Stimulated activated CD4-positive, alpha-beta T cell treated with anti-CD3 and anti-CD28 coated beads, Interleukin-15, amount 100 ng/mL, for 48 hours (primary cell): ENCODE measurements around the gene HEY2.
"Not testable (repeated sequence)": the region's sequence is repeated elsewhere in the genome, so short reads cannot be mapped to it uniquely, and the experiment has no call there.

Source experiments
- DNase-seq, 2 donors: peaks; one replicate each; pipeline ENCODE4 v3.0.0-alpha.2; 2020; ENCODE audit warnings: low read depth in 2 of 2

HEY2 gene

GRCh38 chr6:125749173-125749864, at the start of gene HEY2:
Gene HEY2, plus strand, starts transcription at chr6:125749632. Its CDS starts 145 bp downstream, at chr6:125749777.
- peak; percentile 59 to 81 for DNase-seq

GRCh38 chr6:125700581-125701353, 48.7 kb upstream of the HEY2 start:
- no peak for DNase-seq

- no peak for DNase-seq
These were observed 48.1 kb upstream of the HEY2 start for GRCh38 chr6:125701354-125701668.

- DNase-seq: not testable (repeated sequence)
These were observed 45.5 kb upstream of the HEY2 start for GRCh38 chr6:125703882-125704281.

- DNase-seq: no peak
These were observed 41.7 kb upstream of the HEY2 start for GRCh38 chr6:125707615-125708243.

- DNase-seq: no peak
These were observed 38.3 kb upstream of the HEY2 start for GRCh38 chr6:125711013-125711675.

GRCh38 chr6:125714441-125715090, 34.9 kb upstream of the HEY2 start:
- DNase-seq: no peak

GRCh38 chr6:125717120-125717731, 32.2 kb upstream of the HEY2 start:
- DNase-seq: no peak

- no peak for DNase-seq
These were observed 31.3 kb upstream of the HEY2 start for GRCh38 chr6:125718109-125718508.

GRCh38 chr6:125722886-125723285, 26.5 kb upstream of the HEY2 start:
- DNase-seq: no peak

GRCh38 chr6:125727216-125727615, 22.2 kb upstream of the HEY2 start:
- DNase-seq: no peak

- DNase-seq: no peak
These were observed 20.7 kb upstream of the HEY2 start for GRCh38 chr6:125728739-125729138.

- no peak for DNase-seq
These were observed 19.4 kb upstream of the HEY2 start for GRCh38 chr6:125729983-125730382.

GRCh38 chr6:125732398-125732797, 17.0 kb upstream of the HEY2 start:
- no peak for DNase-seq

- DNase-seq: no peak
These were observed 15.7 kb upstream of the HEY2 start for GRCh38 chr6:125733516-125734300.

GRCh38 chr6:125738276-125738675, 11.2 kb upstream of the HEY2 start:
- DNase-seq: no peak

- DNase-seq: no peak
These were observed 10.1 kb upstream of the HEY2 start for GRCh38 chr6:125739364-125739763.

- no peak for DNase-seq
These were observed 8.1 kb upstream of the HEY2 start for GRCh38 chr6:125741336-125741735.

- no peak for DNase-seq
These were observed 7.4 kb upstream of the HEY2 start for GRCh38 chr6:125742024-125742423.

- DNase-seq: no peak
These were observed 6.8 kb upstream of the HEY2 start for GRCh38 chr6:125742464-125743120.
